HepG2 (cell line): Measurements from ENCODE around the gene MRPS2. TPM values are rescaled to one million over a fixed set of nuclear protein-coding genes. Genes with fewer than 3 reads are reported as not detected.
A peak's percentile ranks its signal among the peaks of the same experiment; 100 is the strongest.

Experiments used
- CHCHD3 ChIP-seq: sonication (generic); formaldehyde crosslinking; IDR thresholded peaks from 2 replicates; pipeline ENCODE4 v1.8.0; 2022; ENCODE audit warnings: mild to moderate bottlenecking, missing genetic modification reagents, moderate library complexity
- FIP1L1 ChIP-seq: fragments of 200-400 bp; formaldehyde crosslinking; IDR thresholded peaks from 2 replicates; pipeline ENCODE4 v1.6.1; 2018; ENCODE audit warnings: low read depth, mild to moderate bottlenecking, low read length, moderate library complexity, borderline replicate concordance; ENCODE audit not compliant: insufficient read depth
- FOXA3 ChIP-seq: IDR thresholded peaks from 2 replicates; pipeline ENCODE4 v1.6.1; 2016; ENCODE audit warnings: missing genetic modification reagents, missing compliant biosample characterization
- KLF11 ChIP-seq: IDR thresholded peaks from 2 replicates; pipeline ENCODE4 v1.6.1; 2016; ENCODE audit warnings: missing compliant biosample characterization
- NR2F6 ChIP-seq, 2 experiments: IDR thresholded peaks; 2 replicates each; pipeline ENCODE4 v1.6.1; 2016; ENCODE audit warnings: antibody characterized with exemption in 1 of 2, mild to moderate bottlenecking in 1 of 2
- ONECUT2 ChIP-seq: sonication (generic); formaldehyde crosslinking; IDR thresholded peaks from 2 replicates; pipeline ENCODE4 v1.4.0; 2020; ENCODE audit warnings: missing genetic modification reagents
- SSRP1 ChIP-seq: IDR thresholded peaks from 2 replicates; pipeline ENCODE4 v1.6.1; 2016; ENCODE audit warnings: control low read depth
- ZBED4 ChIP-seq: sonication (generic); formaldehyde crosslinking; IDR thresholded peaks from 2 replicates; pipeline ENCODE4 v1.4.0; 2020; ENCODE audit warnings: missing genetic modification reagents, borderline replicate concordance
- ZNF143 ChIP-seq: sonication (generic); formaldehyde crosslinking; IDR thresholded peaks from 2 replicates; pipeline ENCODE4 v1.4.0; 2020; ENCODE audit warnings: missing genetic modification reagents
- ZNF253 ChIP-seq: sonication (generic); formaldehyde crosslinking; IDR thresholded peaks from 2 replicates; pipeline ENCODE4 v1.8.0; 2022; ENCODE audit warnings: mild to moderate bottlenecking, missing genetic modification reagents, borderline replicate concordance
- ZNF414 ChIP-seq: sonication (generic); formaldehyde crosslinking; IDR thresholded peaks from 2 replicates; pipeline ENCODE4 v1.5.0; 2020; ENCODE audit warnings: missing genetic modification reagents
- ZNF549 ChIP-seq: sonication (generic); formaldehyde crosslinking; IDR thresholded peaks from 2 replicates; pipeline ENCODE4 v1.5.0; 2020; ENCODE audit warnings: missing genetic modification reagents
- ZNF652 ChIP-seq: IDR thresholded peaks from 2 replicates; pipeline ENCODE4 v1.6.1; 2016; ENCODE audit warnings: low read depth, borderline replicate concordance
- ZSCAN30 ChIP-seq: sonication (generic); formaldehyde crosslinking; IDR thresholded peaks from 2 replicates; pipeline ENCODE4 v1.5.0; 2020; ENCODE audit warnings: mild to moderate bottlenecking, missing genetic modification reagents
- polyA plus RNA-seq, 8 experiments: library from polyadenylated mRNA; depleted of rRNA in 3 of 8; stranded (reverse) in 7 of 8; unstranded in 1 of 8; fragments of >200 nt; fragmentation: Illumina TruSeq in 4 of 8; extraction: Trizol in 4 of 8; gene quantifications; 2 replicates each; pipeline versions ENCODE4 v1.2.1 to v1.2.3, GENCODE V29; 2011 to 2016; ENCODE audit warnings: low read depth in 4 of 8, missing spikeins in 1 of 8, mixed read lengths in 1 of 8; ENCODE audit not compliant: insufficient read depth in 1 of 8
- total RNA-seq, 5 experiments: library from RNA; depleted of rRNA; stranded (reverse); fragments of >200 nt; fragmentation: Illumina TruSeq; extraction: Trizol; gene quantifications; 2 replicates each; pipeline ENCODE4 v1.2.3, GENCODE V29; 2016; ENCODE audit warnings: low read depth in 1 of 5
- TF ChIP-seq, protein P1 (sequence below): sonication (generic); formaldehyde crosslinking; IDR thresholded peaks from 2 replicates; pipeline ENCODE4 v1.4.0; 2020; ENCODE audit warnings: missing genetic modification reagents
- TF ChIP-seq, protein P2 (sequence below): sonication (generic); formaldehyde crosslinking; IDR thresholded peaks from 2 replicates; pipeline ENCODE4 v1.5.1; 2020; ENCODE audit warnings: missing genetic modification reagents, mild to moderate bottlenecking, borderline replicate concordance
- TF ChIP-seq, protein P3 (sequence below): sonication (generic); IDR thresholded peaks from 2 replicates; pipeline ENCODE4 v1.6.1; 2016; ENCODE audit warnings: low read depth, borderline replicate concordance

MRPS2 gene
- total and polyA plus RNA-seq, 2 of the 13 experiments (the other 11 are each of a cell fraction or from before 2014, with no cell fraction given), result 44.4 to 86.7 TPM

DNA sequence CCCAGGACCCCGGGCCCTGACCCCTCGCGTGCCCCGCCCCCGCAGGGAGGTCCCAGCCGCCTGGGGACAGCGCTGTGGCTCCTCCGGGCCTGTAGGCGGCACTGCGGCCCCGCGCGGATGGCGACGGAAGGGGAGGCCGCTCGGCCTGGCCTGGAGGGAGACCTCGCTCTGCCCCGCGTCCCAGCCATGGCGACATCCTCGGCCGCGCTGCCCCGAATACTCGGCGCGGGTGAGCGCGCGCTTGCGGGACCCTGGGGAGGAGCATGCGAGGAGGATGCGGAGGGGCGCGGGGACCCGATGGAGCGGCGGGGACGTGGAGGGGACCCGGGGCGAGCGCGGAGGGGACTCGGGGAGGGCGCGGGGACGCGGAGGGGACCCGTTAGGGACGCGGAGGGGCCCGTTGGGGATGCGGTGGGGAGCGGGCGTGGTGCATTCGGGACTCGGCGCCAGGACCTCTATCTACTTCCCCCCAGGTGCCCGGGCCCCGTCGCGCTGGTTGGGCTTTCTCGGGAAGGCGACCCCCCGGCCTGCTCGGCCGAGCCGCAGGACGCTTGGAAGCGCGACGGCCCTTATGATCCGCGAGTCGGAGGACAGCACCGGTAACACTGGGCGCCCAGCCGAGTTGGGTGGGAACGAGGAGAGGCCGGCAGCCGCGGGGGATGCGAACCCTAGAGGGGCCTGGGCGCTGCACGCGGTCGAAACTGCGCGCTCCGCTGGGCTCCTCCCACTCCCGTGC, at the start of gene MRPS2 (continued):
- TF ChIP-seq, protein P1, sequence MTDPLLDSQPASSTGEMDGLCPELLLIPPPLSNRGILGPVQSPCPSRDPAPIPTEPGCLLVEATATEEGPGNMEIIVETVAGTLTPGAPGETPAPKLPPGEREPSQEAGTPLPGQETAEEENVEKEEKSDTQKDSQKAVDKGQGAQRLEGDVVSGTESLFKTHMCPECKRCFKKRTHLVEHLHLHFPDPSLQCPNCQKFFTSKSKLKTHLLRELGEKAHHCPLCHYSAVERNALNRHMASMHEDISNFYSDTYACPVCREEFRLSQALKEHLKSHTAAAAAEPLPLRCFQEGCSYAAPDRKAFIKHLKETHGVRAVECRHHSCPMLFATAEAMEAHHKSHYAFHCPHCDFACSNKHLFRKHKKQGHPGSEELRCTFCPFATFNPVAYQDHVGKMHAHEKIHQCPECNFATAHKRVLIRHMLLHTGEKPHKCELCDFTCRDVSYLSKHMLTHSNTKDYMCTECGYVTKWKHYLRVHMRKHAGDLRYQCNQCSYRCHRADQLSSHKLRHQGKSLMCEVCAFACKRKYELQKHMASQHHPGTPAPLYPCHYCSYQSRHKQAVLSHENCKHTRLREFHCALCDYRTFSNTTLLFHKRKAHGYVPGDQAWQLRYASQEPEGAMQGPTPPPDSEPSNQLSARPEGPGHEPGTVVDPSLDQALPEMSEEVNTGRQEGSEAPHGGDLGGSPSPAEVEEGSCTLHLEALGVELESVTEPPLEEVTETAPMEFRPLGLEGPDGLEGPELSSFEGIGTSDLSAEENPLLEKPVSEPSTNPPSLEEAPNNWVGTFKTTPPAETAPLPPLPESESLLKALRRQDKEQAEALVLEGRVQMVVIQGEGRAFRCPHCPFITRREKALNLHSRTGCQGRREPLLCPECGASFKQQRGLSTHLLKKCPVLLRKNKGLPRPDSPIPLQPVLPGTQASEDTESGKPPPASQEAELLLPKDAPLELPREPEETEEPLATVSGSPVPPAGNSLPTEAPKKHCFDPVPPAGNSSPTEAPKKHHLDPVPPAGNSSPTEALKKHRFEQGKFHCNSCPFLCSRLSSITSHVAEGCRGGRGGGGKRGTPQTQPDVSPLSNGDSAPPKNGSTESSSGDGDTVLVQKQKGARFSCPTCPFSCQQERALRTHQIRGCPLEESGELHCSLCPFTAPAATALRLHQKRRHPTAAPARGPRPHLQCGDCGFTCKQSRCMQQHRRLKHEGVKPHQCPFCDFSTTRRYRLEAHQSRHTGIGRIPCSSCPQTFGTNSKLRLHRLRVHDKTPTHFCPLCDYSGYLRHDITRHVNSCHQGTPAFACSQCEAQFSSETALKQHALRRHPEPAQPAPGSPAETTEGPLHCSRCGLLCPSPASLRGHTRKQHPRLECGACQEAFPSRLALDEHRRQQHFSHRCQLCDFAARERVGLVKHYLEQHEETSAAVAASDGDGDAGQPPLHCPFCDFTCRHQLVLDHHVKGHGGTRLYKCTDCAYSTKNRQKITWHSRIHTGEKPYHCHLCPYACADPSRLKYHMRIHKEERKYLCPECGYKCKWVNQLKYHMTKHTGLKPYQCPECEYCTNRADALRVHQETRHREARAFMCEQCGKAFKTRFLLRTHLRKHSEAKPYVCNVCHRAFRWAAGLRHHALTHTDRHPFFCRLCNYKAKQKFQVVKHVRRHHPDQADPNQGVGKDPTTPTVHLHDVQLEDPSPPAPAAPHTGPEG (CRISPR knock-in tag), result peak; percentile 72; the same call in 1 of the 2 replicates
- TF ChIP-seq, protein P2, sequence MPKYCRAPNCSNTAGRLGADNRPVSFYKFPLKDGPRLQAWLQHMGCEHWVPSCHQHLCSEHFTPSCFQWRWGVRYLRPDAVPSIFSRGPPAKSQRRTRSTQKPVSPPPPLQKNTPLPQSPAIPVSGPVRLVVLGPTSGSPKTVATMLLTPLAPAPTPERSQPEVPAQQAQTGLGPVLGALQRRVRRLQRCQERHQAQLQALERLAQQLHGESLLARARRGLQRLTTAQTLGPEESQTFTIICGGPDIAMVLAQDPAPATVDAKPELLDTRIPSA (CRISPR knock-in tag), result no peak
- no peak for TF ChIP-seq CHCHD3
- TF ChIP-seq SSRP1 (CRISPR knock-in tag), result no peak
- TF ChIP-seq, protein P3, sequence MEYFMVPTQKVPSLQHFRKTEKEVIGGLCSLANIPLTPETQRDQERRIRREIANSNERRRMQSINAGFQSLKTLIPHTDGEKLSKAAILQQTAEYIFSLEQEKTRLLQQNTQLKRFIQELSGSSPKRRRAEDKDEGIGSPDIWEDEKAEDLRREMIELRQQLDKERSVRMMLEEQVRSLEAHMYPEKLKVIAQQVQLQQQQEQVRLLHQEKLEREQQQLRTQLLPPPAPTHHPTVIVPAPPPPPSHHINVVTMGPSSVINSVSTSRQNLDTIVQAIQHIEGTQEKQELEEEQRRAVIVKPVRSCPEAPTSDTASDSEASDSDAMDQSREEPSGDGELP, result peak; percentile 12; the same call in 1 of the 2 replicates
- TF ChIP-seq ZSCAN30 (CRISPR knock-in tag), result no peak
- TF ChIP-seq FIP1L1, result no peak
- peak; percentile 71; the same call in 1 of the 2 replicates for TF ChIP-seq FOXA3 (CRISPR knock-in tag)
- TF ChIP-seq NR2F6 (IDR thresholded peaks at IDR 0.05), result no peak; the same call in 1 of the 2 replicates
- TF ChIP-seq NR2F6 (CRISPR knock-in tag; IDR thresholded peaks at IDR 0.05), result peak; percentile 86
- no peak for TF ChIP-seq ONECUT2 (CRISPR knock-in tag)
- no peak; the same call in 1 of the 2 replicates for TF ChIP-seq ZNF652 (CRISPR knock-in tag)
- no peak for TF ChIP-seq ZNF549 (CRISPR knock-in tag)
- TF ChIP-seq KLF11 (CRISPR knock-in tag), result no peak
- TF ChIP-seq ZNF143 (CRISPR knock-in tag), result peak; percentile 26; the same call in 1 of the 2 replicates
- no peak for TF ChIP-seq ZNF253 (CRISPR knock-in tag)
- no peak; the same call in 1 of the 2 replicates for TF ChIP-seq ZNF414
- TF ChIP-seq ZBED4, result no peak
